ENCODE results near the gene NRTN. TPM values are rescaled to one million over a fixed set of nuclear protein-coding genes. Genes with fewer than 3 reads are reported as not detected.
A peak's percentile ranks its signal among the peaks of the same experiment; 100 is the strongest.
"Not testable (repeated sequence)": the region's sequence is repeated elsewhere in the genome, so short reads cannot be mapped to it uniquely, and the experiment has no call there.

The NRTN gene
- total RNA-seq, 4 donors from 2014 or later = 3.6 to 27.2 (median 14.6) TPM

DNA sequence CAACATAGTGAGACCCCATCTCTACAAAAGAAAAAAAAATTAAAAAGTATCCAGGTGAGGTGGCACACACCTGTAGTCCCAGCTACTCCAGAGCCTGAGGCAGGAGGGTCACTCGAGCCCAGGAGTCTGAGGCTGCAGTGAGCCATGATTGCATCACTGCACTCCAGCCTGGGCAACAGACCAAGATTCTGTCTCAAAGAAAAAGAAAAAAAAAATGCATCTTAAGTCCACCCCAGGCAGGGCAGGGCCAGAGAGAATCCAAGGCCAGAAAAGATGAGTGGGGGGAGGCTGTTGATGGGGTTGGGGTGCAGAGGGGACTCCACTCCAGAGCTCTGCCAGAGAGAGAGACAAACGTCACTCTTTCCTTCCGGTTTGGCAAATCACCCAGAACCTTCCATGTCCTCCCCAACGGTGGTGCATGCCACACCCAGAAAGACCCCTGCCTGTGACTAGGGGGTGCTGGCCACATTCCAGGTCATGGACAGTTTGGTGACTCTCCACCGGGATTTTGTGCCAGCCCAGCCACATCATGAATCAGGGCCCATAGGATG, 46.0 kb downstream of the NRTN start:
- H3K27ac ChIP-seq = peak overlapping the region in 1 of 4 donors; percentile 12
- WGBS, 2 donors (ENCODE audit: low coverage in 1 of 2) = 0 to 5% methylated on average over 1 to 2 of the region's 5 CpGs
- H3K27me3 ChIP-seq = no peaks in the 10 kb centered on the region
- TF ChIP-seq POLR2AphosphoS5 (IDR thresholded peaks at IDR 0.05) (peak; percentile 60), EP300 (IDR thresholded peaks at IDR 0.05) (no peak)
- TF ChIP-seq, protein P1, sequence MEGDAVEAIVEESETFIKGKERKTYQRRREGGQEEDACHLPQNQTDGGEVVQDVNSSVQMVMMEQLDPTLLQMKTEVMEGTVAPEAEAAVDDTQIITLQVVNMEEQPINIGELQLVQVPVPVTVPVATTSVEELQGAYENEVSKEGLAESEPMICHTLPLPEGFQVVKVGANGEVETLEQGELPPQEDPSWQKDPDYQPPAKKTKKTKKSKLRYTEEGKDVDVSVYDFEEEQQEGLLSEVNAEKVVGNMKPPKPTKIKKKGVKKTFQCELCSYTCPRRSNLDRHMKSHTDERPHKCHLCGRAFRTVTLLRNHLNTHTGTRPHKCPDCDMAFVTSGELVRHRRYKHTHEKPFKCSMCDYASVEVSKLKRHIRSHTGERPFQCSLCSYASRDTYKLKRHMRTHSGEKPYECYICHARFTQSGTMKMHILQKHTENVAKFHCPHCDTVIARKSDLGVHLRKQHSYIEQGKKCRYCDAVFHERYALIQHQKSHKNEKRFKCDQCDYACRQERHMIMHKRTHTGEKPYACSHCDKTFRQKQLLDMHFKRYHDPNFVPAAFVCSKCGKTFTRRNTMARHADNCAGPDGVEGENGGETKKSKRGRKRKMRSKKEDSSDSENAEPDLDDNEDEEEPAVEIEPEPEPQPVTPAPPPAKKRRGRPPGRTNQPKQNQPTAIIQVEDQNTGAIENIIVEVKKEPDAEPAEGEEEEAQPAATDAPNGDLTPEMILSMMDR (IDR thresholded peaks at IDR 0.05) = no peak
- ATAC-seq = peak; percentile 80
- no peaks in the 10 kb centered on the region for H3K36me3 ChIP-seq
- H3K9me3 ChIP-seq = no peaks in the 10 kb centered on the region
- H3K4me1 ChIP-seq = peaks cover 0 to 13% (median 5%) of the 10 kb centered on the region in 3 donors
- no peak overlapping the region for H3K4me3 ChIP-seq

DNA sequence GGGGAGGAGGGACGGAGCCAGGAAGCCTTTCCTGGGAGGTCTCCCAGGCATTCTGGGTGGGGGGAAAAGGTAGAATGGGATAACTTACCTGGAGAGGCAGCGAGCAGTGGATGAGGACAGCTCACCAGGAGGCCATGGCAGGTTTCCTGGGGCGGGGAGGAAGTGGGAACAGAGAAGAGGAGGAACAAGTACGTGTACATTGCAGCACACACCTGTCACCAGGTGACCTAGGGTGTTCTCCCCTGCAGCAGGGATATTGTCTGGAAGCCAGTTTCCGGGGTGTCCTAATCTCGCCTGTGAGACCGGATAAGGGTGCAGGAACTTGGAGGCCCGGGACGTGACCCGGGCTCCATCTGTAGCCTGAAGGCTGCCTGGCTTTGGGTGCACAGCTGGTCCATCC, 46.4 kb downstream of the NRTN start, which contains the start of gene FUT3:
Gene FUT3, minus strand, starts transcription at position 148 of the 400 bp plus-strand sequence.
- H3K27ac ChIP-seq = peak within 1 kb of the TSS in 1 of 4 donors; percentile 12
- peaks cover 0 to 13% (median 5%) of the 10 kb centered on the region in 3 donors for H3K4me1 ChIP-seq
- 71% methylated on average over 1 of the region's 10 CpGs; no CpG with 5 or more reads in 1 of the 2 donors for WGBS, 2 donors (ENCODE audit: low coverage in 1 of 2)
- no peak for ATAC-seq
- no peaks in the 10 kb centered on the region for H3K36me3 ChIP-seq
- H3K9me3 ChIP-seq = no peaks in the 10 kb centered on the region
- no peak within 1 kb of the TSS for H3K4me3 ChIP-seq
- no peaks in the 10 kb centered on the region for H3K27me3 ChIP-seq
- no peak for TF ChIP-seq POLR2AphosphoS5 (IDR thresholded peaks at IDR 0.05)
- no peak for TF ChIP-seq POLR2A (IDR thresholded peaks at IDR 0.05)
- TF ChIP-seq EP300 (IDR thresholded peaks at IDR 0.05) = no peak
- TF ChIP-seq, protein P1 (IDR thresholded peaks at IDR 0.05) = no peak

DNA sequence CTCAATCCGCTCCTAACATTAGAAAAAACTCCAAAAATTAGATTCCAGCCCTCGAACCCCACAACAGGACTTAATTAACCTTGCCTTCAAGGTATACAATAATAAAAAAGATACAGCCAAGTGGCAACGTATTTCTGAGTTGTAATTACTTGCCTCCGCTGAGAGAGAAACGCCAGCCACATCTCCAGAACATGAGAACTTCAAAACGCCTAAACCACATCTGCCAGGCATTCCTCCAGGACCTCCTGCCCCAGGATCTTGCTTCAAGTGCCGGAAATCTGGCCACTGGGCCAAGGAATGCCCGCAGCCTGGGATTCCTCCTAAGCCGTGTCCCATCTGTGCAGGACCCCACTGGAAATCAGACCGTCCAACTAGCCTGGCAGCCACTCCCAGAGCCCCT, 49.3 kb downstream of the NRTN start:
- H3K36me3 ChIP-seq, H3K9me3 ChIP-seq, ATAC-seq, H3K4me3 ChIP-seq, H3K27ac ChIP-seq, H3K27me3 ChIP-seq: not testable (repeated sequence)
- WGBS, 2 donors (ENCODE audit: low coverage in 1 of 2) = 64 to 92% methylated on average over 4 of the region's 10 CpGs
- H3K4me1 ChIP-seq = peaks cover 0 to 13% (median 5%) of the 10 kb centered on the region in 3 donors

- H3K27ac ChIP-seq, H3K9me3 ChIP-seq, H3K27me3 ChIP-seq, ATAC-seq, H3K36me3 ChIP-seq, H3K4me3 ChIP-seq: not testable (repeated sequence)
- peaks cover 0 to 13% (median 5%) of the 10 kb centered on the region in 3 donors for H3K4me1 ChIP-seq
- 78 to 84% methylated on average over 3 to 9 of the region's 9 CpGs for WGBS, 2 donors (ENCODE audit: low coverage in 1 of 2)
Measured at GRCh38 chr19:5855151-5855550, 50.3 kb downstream of the NRTN start.

DNA sequence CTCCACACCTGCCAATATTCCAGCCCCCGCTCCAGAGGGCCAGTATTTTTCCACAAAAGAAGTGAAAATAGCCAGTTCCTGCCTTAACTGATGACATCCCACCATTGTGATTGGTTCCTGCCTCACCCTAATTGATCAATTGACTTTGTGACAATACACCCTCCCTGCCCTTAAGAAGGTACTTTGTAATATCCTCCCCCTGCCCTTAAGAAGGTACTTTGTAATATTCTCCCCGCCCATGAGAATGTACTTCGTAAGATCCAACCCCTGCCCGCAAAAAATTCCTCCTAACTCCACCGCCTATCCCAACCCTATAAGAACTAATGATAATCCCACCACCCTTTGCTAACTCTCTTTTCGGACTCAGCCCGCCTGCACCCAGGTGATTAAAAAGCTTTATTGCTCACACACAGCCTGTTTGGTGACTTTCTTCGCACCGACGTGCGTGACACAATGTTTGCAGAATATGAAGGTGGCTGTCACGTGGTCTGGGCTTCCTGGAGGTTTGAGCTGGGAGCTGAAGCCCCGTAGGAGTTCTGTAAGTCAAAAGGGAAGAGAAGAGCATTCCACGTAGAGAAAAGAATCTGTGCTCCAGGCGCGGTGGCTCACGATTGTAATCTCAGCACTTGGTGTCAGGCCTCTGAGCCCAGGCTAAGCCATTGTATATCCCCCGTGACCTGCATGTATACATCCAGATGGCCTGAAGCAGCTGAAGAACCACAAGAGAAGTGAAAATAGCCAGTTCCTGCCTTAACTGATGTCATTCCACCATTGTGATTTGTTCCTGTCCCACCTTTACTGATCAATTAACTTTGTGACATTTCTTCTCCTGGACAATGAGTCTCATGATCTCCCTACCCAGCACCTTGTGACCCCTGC, 52.6 kb downstream of the NRTN start:
- Histone ChIP-seq H3K27me3 (no peaks in the 10 kb centered on the region), H3K36me3 (no peaks in the 10 kb centered on the region), H3K4me1 (no peaks in the 10 kb centered on the region), H3K4me3 (no peak overlapping the region), H3K27ac (no peak overlapping the region), H3K9me3 (no peaks in the 10 kb centered on the region)
- WGBS, 2 donors (ENCODE audit: low coverage in 1 of 2) = 87% methylated on average over 14 to 17 of the region's 18 CpGs
- no peak for ATAC-seq
- TF ChIP-seq POLR2A (IDR thresholded peaks at IDR 0.05) (no peak), EP300 (IDR thresholded peaks at IDR 0.05) (no peak), POLR2AphosphoS5 (IDR thresholded peaks at IDR 0.05) (no peak)
- TF ChIP-seq, protein P1 (IDR thresholded peaks at IDR 0.05) = no peak
